ENCODE data around the gene PKP1. TPM values are rescaled to one million over a fixed set of nuclear protein-coding genes. Genes with fewer than 3 reads are reported as not detected.

Gene PKP1
- total RNA-seq, 1 donor from 2014 or later: 0.15 TPM

DNA sequence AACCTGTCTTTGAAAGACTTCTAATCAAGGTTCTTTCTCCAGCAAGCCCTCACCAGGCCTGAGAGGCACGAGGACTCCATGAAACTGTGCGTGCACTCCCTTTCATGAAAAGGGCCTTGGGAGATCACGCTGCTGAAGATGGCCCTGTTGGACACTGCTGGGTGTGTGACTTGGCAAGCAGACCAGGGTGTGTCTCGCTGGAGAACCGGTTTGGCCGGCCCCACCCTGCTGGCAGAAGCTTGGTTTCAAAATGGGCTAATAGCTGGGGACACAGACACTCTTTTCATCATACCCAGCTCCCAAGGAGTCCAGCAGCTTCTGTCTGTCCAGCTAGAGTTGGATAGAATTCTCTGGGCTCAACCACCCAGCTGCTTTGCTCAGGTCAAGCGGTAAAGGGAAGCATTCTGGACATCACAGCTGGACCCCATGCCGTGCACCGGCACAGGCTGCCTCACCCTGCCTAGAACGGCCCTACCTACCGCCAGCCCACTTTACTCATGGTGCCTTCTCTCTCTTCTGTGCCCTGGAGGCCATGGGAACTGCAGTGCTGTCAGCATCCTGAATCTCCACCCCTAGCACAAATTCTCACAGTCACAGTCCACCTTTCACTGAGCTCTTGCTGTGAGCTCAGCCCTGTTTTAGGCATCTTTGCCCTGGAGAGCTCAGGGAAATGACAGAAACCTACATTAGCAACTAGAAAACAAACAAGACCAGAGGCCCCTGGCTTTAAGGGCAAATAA lies 24.6 kb downstream of the PKP1 start:
- DNase-seq (ENCODE audit: low read depth): no peak

DNA sequence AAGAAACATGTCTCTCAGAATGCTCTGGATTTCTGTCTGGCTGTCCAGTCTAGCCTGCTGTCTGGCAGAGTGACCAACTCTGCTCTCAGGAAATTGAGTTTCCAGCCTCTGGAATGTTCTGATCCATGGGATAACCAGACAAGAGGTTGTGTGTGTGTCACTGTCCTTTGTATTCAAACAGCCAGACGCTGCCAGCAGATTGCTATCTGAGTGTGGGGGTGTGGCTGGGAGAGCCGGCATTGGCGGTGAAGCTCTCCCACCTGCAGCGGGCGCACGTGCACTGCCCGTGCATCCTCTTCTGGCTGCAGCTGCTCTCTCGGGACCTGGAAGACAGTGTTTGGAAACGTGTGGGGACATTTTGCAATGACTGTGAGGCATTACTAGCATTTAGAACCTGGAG lies 26.1 kb downstream of the PKP1 start:
- peak; percentile 38 for DNase-seq (ENCODE audit: low read depth)

DNA sequence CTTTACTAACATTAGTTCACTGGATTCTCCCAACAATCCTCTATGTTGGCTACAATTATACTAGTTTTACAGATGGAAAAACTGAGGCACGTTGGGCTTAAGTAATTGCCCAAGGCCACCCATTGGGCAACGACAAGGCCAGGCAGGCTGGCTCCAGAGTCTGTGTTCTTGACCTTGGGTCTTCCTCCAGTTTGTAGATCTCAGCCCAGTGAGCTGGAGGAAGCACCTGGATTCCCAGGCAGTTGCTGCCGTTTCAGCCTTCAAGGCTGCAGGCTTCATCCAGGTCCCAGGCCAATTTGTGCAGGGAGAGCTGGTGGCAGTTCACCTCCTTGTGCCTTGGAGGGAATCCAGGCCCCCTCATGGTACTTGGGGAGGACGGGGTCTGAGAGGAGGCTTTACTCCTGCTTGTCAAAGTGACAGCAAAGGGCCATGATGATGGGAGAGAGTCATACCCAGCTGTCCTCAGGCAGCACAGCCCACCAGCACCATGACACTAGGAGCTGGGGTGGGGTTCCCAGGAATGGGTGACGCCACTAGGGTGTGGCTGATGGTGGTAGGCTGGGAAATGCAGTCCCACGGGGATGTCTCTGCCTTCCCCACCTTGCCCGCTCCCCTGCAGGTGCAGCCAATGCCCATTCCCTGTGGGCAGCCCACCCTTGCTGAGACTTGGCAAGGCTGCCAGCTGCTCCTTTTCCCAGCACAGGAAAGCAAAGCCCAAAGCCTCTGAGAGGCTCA lies 27.1 kb downstream of the PKP1 start:
- no peak for DNase-seq (ENCODE audit: low read depth)

DNA sequence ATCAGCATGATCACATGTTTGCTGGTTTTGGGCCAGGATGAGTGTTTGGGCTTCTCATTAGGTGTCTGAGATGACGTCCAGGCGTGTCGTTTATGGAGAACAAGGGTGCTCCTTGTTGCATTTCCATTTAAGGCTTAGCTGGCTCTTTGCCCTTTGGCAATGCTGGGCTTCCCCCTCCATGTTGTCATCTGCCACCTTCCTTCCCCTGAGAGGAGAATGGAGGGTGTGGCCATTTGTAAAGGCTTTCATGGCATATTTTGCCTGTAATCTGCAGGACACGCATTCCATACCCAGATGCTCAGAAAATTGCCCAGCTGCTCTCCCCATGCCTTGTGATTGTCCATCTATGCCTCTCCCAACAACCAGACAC lies 27.7 kb downstream of the PKP1 start:
- DNase-seq (ENCODE audit: low read depth): no peak

DNA sequence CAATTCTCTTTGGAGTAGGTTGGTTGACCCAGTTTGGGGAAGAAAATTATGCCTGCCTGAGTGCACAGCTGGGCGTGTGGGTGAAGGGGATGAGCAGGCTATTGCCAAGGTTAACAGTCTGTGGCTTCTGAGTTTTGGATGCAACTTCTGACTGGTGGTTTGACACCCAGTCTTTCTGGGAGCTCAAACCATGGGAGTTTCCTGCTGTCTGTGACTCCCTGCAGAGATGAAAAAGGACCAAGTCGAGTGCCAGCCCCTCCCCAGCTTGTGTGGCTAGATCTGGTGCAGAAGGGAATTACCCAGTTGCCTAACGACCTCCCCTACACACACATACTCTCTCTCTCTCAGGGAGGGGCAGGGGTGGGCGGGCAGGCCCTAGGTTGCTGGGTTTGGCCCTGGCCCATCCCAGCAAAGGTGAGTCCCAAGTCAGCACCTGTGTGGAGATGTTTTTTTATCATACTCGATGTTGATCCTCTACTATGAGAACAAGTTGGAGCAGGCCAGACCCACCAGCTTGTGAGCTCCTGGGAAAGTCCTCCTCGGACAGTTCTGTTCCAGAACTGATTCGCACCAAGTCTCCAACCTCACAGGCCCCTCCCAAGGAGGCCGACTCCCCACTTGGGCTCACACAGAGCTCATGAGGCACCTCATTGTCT lies 28.2 kb downstream of the PKP1 start:
- no peak for DNase-seq (ENCODE audit: low read depth)

DNA sequence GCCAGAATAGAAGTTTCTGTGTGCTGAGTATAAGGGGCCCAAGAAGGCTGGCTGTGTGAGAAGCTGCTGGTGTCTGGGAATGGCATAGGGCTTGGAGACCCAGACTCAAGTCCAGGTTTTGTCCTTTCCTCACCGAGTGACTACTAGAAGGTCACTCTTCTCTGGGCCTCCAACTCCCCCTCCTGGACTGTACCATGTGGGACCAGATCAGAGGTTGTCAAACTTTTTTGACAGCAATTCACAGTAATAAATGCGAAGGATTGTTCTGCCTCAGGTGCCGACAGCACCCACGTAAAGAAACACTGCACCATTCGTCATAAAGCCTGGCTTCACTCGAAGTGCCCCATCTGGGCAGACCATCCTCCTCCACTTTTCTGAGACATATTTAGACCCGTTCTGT lies 29.0 kb downstream of the PKP1 start:
- no peak for DNase-seq (ENCODE audit: low read depth)

DNA sequence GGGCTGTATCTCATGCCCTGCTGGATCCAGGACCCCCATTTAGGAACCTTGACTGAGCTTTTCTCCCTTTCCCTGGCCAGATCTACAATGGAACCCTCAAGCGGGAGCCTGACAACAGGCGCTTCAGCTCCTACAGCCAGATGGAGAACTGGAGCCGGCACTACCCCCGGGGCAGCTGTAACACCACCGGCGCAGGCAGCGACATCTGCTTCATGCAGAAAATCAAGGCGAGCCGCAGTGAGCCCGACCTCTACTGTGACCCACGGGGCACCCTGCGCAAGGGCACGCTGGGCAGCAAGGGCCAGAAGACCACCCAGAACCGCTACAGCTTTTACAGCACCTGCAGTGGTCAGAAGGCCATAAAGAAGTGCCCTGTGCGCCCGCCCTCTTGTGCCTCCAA lies 29.8 kb downstream of the PKP1 start:
- DNase-seq (ENCODE audit: low read depth): no peak

DNA sequence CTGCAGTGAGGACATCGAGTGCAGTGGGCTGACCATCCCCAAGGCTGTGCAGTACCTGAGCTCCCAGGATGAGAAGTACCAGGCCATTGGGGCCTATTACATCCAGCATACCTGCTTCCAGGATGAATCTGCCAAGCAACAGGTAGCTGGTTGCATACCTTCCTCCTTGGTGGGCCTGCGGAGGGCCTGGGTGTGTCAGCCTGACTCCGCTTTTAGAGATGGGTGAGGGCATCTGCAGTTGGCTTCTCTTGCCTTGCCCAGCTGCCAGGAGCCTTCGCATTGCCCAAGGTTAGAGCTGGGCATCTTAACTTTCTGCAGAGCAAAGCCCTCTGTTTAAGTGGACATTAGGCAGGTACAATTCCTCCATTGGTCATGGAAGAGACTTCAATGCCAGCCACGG lies 33.2 kb downstream of the PKP1 start:
- no peak for DNase-seq (ENCODE audit: low read depth)

DNA sequence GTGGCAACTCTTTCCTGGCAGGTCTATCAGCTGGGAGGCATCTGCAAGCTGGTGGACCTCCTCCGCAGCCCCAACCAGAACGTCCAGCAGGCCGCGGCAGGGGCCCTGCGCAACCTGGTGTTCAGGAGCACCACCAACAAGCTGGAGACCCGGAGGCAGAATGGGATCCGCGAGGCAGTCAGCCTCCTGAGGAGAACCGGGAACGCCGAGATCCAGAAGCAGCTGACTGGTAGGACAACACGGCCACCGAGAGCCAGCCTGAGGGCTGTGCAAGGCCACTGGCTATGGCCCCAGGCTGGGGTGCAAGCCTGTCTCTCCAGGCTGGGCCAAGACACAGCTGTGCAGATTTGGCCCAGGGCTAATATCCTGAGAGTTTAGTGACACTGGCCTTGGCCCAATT lies 34.2 kb downstream of the PKP1 start:
- no peak for DNase-seq (ENCODE audit: low read depth)

DNA sequence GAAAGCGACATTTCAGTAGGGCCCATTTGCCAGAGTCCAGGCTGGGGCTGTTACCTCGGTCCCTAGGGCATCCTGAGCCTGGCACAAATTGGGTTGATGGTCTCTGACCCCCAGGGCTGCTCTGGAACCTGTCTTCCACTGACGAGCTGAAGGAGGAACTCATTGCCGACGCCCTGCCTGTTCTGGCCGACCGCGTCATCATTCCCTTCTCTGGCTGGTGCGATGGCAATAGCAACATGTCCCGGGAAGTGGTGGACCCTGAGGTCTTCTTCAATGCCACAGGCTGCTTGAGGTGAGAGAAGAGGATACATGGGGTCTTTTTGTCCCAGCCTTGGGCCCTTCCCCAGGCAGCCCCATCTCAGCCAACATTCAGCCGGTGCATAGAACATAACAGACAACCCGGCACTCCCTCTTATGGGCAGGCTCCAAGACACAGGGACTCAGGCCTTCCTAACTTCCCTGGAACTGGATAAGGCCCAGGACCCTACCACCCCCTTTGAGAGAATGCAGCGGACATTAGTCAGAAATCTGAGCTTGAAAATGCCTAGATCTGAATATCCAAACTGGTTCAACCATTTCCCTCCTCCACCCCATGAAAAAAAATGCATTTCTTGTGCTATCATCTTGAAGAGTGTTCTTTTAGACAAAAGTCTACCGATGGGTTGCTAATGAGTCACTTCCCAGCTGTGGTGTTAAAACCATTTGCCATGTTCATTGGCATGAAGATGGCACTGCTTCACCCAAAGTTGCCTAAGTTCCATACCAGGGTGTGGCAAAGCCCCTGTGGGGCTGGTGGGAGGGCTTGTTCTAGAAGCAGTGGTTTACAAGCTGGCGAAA lies 35.4 kb downstream of the PKP1 start:
- DNase-seq (ENCODE audit: low read depth): no peak

DNA sequence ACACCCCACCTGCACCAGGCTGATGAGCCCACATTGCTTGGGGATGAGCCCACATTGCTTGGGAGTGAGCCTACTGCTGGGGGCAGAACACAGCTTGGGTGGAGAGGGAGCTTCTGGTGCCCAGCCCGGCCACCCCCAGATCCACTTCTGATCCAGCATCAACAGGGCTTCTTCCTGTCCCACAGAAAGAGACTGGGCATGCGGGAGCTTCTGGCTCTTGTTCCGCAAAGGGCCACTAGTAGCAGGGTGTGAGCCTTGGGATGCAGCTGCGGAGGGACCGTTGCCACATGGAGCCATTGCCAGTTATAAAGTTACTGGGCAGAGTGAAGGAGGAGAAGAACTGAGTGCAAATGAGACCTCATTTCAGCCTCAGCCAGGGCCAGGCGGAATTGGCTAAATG lies 36.3 kb downstream of the PKP1 start:
- DNase-seq (ENCODE audit: low read depth): no peak

DNA sequence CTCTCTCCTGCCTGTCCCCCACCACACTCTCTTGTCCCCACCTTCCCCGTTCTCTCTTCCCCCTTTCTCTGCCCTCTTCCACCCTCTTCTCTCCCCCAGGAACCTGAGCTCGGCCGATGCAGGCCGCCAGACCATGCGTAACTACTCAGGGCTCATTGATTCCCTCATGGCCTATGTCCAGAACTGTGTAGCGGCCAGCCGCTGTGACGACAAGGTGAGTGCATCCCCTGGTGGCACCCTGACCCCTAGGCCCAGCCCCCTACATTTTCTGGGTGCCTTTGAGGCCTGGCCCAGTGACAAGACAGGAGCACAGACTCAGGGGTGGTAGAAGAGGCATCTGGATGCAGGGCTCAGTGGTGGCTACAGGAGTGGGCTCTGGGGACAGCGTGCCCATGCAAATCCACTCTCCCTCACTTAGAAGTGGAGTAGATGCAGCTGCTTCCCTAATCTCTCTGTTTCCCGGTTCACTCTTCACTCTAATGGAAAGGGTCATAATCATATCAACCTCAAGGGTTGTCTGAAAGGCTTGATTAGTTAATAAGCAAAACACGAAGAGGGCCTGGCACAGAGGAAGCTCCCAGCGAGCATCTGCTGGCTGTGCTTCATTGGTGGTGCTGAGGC lies 37.0 kb downstream of the PKP1 start:
- no peak for DNase-seq (ENCODE audit: low read depth)

DNA sequence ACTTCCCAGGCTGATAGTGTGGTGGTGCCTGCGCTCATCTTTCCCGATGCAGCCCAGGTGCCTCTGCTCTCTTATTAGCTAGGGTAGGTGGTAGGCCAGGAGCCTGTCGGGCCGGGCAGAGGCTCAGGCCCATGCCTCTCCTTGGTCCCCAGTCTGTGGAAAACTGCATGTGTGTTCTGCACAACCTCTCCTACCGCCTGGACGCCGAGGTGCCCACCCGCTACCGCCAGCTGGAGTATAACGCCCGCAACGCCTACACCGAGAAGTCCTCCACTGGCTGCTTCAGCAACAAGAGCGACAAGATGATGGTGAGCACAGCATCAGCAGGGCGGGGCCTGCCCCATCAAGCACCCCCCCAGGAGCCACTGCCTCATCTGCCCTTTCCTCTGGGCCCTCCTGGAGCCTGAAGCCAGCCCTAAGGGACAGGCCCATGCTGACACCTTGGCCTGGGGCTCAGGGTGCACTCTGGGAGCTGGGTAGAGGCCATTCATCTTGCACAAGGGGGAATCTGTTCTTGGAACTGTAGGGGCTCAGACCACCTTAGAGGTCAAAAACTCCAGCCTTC lies 38.6 kb downstream of the PKP1 start:
- DNase-seq (ENCODE audit: low read depth): no peak

DNA sequence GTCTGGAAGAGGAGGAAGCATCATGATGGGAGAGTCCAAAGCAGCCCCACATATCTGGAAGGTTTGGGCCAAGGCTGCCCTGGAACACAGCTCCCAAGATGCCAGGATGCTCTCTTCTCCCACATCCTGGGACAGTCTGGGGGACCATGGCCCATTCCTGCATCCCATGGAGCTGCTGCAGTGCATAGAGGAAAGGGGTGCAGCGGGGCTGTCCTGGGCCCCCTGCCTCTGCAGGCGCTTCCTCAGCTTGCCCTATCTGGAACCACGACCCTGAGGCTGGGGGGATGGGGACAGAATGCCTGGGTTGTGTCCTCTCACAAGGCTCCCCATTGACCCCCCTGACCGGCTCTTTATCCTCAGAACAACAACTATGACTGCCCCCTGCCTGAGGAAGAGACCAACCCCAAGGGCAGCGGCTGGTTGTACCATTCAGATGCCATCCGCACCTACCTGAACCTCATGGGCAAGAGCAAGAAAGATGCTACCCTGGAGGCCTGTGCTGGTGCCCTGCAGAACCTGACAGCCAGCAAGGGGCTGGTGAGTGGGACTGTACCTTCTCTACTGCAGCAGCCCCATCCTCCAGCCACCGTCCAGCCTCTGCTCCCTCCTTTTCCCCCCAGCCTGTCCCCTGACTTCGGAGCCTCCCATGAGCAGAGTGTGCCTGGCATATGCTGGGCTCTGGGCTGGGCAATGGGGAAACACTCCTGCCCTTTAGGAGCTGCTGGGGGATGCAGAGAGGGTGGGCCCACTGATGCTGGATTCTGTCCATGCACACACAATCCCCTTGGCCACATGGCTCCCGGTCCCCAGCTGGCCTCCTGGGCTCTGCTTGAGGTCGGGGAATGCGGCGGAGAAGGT lies 39.6 kb downstream of the PKP1 start:
- DNase-seq (ENCODE audit: low read depth): no peak

DNA sequence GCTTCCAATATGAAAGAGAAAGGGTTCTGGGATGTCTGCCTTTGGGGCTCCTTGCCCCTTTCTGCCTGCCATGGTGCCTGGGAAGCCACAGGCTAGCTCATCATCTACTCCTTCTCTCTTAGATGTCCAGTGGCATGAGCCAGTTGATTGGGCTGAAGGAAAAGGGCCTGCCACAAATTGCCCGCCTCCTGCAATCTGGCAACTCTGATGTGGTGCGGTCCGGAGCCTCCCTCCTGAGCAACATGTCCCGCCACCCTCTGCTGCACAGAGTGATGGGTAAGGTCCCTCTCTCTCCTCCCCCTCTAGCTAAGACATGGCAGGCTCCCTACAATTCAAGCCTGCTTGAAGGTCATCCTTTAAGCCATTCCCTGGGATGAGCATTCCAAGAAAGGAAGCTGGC lies 41.0 kb downstream of the PKP1 start:
- no peak for DNase-seq (ENCODE audit: low read depth)

DNA sequence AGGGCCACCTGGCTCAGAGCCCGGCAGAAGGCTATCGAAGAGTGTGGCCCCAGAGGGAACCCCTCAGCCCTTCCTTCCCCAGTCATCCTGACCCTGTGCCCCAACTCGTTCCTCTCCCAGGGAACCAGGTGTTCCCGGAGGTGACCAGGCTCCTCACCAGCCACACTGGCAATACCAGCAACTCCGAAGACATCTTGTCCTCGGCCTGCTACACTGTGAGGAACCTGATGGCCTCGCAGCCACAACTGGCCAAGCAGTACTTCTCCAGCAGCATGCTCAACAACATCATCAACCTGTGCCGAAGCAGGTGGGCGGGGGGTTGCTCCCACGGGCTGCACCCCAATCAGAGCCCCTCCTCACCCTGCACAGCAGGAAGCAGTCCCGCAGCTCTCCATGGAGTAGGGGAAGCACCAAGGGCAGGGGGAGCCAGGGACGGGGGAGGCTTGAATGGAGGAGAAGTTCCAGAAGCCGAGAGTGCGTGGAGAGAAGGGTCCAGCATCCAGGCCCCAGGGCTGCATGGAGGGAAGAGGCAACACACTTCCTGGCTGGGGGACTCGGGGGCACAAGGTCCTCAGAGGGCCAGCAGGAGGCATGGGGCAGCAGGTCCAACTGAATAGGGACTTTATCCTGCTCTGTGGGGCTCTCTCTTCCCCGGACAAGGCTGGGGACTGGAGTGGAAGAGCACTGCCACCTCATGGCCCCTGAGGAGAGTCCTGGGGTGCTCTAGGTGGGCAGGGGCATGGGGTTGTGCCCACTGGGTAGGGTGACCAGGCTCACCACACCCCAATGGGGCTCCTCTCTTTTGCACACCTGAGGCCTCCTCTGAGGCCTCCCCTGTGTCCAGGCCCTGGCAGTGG lies 41.7 kb downstream of the PKP1 start:
- DNase-seq (ENCODE audit: low read depth): no peak

DNA sequence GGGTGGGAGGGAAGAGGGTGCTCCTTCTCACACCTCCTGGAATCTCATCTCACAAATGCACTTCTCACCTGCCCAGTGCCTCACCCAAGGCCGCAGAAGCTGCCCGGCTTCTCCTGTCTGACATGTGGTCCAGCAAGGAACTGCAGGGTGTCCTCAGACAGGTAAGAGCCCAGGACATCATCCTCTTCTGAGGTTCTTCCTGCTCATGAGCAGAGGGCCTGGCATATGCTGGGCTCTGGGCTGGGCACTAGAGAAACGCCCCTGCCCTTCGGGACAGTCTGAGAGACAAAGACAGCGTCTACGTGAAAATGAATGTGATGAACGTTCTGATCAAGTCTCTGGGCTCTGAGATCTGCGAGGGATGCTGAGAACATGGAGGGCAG lies 42.4 kb downstream of the PKP1 start:
- no peak for DNase-seq (ENCODE audit: low read depth)

DNA sequence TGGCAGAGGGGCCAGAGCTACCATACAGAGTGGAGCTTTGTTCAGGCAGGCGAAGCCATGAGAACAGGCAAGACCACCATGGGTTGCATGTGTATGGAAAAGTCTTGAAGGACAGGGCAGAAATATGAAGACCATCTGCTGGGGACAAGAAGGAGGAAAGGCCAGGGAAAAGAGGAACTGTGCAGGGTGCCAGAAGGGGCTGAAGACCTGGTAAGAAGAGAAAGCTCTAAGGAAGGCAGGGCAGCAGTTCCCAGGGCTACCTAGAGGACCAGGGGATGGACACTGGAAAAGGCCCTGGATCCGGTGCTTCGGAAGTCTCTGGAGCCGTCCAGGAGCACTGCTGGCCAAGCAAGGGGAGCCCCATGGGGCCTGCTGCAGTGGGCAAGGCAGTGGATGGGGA lies 43.4 kb downstream of the PKP1 start:
- no peak for DNase-seq (ENCODE audit: low read depth)

DNA sequence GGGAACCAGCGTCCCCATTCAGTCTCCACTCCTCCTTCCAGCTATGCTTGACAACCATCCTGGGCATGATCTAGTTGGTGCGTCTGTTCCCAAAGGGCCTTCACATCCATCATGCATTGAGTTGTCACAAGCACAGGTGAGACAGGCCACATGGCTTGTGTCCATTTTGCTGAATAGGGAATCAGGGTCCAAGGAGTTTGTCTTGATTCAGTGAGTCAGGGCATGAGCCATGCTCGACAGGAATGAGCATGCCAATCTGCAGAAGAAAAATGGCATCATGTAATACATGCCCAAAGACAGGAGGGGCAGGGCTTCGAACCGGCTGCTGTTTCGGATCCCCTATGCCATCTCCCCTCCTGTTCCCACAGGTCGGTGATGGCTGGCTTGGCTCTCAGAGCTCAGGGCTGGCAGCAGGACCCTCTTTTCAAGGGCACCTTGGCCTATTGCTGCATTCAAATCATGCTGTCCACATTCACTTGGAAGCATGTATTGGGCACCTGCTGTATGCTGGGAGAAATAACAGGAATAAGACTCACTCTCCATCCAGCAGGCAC lies 44.5 kb downstream of the PKP1 start:
- no peak for DNase-seq (ENCODE audit: low read depth)
